GM10266 (cell line): Measurements from ENCODE around the gene CHRNA9.

Experiments used
- DNase-seq: peaks from one replicate; pipeline ENCODE4 v3.0.0; 2012; ENCODE audit errors: extremely low spot score
- TF ChIP-seq, protein P1 (sequence below): IDR thresholded peaks from 2 replicates; pipeline ENCODE4 v1.5.1; 2012; ENCODE audit warnings: mild to moderate bottlenecking, low read depth; ENCODE audit not compliant: control insufficient read depth, insufficient read depth; ENCODE audit errors: missing control alignments

The CHRNA9 gene

GRCh38 chr4:40357738-40358137 is 22.6 kb downstream of the CHRNA9 start:
- TF ChIP-seq, protein P1, sequence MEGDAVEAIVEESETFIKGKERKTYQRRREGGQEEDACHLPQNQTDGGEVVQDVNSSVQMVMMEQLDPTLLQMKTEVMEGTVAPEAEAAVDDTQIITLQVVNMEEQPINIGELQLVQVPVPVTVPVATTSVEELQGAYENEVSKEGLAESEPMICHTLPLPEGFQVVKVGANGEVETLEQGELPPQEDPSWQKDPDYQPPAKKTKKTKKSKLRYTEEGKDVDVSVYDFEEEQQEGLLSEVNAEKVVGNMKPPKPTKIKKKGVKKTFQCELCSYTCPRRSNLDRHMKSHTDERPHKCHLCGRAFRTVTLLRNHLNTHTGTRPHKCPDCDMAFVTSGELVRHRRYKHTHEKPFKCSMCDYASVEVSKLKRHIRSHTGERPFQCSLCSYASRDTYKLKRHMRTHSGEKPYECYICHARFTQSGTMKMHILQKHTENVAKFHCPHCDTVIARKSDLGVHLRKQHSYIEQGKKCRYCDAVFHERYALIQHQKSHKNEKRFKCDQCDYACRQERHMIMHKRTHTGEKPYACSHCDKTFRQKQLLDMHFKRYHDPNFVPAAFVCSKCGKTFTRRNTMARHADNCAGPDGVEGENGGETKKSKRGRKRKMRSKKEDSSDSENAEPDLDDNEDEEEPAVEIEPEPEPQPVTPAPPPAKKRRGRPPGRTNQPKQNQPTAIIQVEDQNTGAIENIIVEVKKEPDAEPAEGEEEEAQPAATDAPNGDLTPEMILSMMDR: no peak
- no peak for DNase-seq

DNA sequence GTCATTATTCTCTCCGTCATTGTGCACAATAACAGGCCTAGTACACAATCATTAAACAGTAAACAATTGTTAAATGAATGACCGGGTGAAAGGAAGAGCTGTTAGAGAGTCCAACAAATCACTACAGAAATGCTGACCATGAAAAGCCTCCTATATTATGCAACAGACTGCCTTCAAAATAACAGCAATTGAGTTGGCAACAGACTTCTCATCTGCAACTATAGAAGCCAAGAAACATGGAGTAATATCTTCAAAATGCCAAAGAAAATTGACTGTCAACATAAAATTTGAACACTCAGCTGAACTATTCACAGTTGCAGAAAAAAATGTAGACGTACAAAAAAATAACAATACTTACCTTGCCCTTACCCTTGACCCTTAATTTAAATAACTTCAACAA is 26.2 kb downstream of the CHRNA9 start:
- DNase-seq: no peak
- TF ChIP-seq, protein P1: no peak

DNA sequence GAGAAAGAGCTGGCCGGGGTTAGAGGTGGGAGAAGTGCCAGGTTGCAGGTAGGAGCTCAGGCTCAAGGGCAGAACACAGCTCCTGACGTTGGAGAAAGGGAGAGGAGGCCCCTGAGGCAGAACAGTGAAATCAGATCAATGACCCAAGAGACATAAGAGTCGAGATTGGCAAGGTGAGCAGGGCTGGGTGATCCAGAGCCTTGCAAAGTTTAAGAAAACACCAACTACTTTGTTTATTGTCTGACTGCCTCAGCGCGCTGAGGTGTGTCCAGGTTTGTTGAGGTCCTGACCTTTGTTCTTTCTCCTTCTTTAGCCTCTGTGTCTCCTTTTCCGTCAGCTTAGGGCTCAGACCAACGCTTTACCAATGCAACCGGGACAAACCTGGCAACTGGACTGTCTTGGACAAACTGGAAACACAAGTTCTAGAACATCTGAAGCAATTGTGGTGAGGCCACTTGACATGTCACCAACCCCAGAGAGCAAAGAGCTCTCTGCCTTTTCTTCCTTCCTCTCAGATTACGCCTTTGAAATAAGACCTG is 28.3 kb downstream of the CHRNA9 start:
- DNase-seq: no peak
- TF ChIP-seq, protein P1: no peak

- TF ChIP-seq, protein P1: no peak
- DNase-seq: no peak
Observed at GRCh38 chr4:40363945-40364344, 28.8 kb downstream of the CHRNA9 start.

DNA sequence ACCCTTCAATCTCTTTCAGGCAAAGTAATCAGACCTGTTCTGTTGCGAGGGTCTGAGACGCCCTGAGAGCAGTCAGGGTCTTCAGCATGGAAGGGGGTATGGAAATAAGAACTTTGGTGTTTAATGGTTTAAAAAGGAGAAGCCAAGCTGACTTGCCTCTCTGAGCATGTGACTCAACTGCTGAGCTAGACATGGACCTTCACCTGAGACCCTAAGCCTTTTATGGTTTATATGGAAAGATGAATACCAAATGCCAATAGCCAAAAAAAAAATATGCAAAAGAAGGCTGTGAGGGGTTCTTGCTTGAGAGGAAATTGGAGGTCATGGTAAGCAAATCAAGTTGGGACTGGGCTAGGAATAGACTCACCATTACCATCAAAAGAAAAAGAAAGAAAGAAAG is 30.6 kb downstream of the CHRNA9 start:
- TF ChIP-seq, protein P1: no peak
- no peak for DNase-seq

GRCh38 chr4:40367451-40367850 is 32.3 kb downstream of the CHRNA9 start:
- TF ChIP-seq, protein P1: no peak
- no peak for DNase-seq

- TF ChIP-seq, protein P1: no peak
- DNase-seq: peak; percentile 20
Observed at GRCh38 chr4:40369437-40370274, 34.5 kb downstream of the CHRNA9 start.
